Measurements from ENCODE around the gene AFF2. TPM values are rescaled to one million over a fixed set of nuclear protein-coding genes. Genes with fewer than 3 reads are reported as not detected.

AFF2 gene
- total and polyA plus RNA-seq, 7 donors: 0.01 to 0.32 (median 0.11) TPM; not detected in 1

DNA sequence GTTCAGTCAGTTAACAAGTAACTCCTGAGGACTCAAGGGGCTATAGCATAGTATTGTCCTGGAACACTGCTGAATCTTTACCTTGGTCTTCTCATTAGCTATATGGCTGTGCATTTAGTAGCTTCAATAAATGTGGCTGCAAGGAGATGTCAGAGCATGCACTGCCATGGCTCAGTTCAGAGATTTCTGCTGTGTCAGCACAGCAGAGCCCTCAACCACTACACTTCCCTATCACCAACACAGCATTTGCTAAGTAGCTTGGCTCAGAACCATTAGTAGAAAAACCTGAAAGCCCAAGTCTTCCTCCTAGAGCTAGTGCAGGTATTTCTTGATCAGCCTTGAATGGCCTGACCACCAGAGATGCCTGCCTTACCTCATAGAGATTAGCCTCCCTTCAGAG, 538.6 kb downstream of the AFF2 start:
- H3K27ac ChIP-seq: no peak overlapping the region
- H3K4me1 ChIP-seq: no peaks in the 10 kb centered on the region
- no peak for DNase-seq
- H3K36me3 ChIP-seq (ENCODE audit: insufficient read depth in 1 of 2, low read depth in 1 of 2): no peaks in the 10 kb centered on the region
- no peaks in the 10 kb centered on the region for H3K27me3 ChIP-seq (ENCODE audit: insufficient read depth in 3 of 3, low read length in 2 of 3)
- TF ChIP-seq, protein P1, sequence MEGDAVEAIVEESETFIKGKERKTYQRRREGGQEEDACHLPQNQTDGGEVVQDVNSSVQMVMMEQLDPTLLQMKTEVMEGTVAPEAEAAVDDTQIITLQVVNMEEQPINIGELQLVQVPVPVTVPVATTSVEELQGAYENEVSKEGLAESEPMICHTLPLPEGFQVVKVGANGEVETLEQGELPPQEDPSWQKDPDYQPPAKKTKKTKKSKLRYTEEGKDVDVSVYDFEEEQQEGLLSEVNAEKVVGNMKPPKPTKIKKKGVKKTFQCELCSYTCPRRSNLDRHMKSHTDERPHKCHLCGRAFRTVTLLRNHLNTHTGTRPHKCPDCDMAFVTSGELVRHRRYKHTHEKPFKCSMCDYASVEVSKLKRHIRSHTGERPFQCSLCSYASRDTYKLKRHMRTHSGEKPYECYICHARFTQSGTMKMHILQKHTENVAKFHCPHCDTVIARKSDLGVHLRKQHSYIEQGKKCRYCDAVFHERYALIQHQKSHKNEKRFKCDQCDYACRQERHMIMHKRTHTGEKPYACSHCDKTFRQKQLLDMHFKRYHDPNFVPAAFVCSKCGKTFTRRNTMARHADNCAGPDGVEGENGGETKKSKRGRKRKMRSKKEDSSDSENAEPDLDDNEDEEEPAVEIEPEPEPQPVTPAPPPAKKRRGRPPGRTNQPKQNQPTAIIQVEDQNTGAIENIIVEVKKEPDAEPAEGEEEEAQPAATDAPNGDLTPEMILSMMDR (IDR thresholded peaks at IDR 0.05): no peak
- intact Hi-C loops (cut with DNase I): no loop called here
- H3K9me3 ChIP-seq: no peaks in the 10 kb centered on the region
- H3K4me3 ChIP-seq: no peak overlapping the region
- no peak for ATAC-seq

DNA sequence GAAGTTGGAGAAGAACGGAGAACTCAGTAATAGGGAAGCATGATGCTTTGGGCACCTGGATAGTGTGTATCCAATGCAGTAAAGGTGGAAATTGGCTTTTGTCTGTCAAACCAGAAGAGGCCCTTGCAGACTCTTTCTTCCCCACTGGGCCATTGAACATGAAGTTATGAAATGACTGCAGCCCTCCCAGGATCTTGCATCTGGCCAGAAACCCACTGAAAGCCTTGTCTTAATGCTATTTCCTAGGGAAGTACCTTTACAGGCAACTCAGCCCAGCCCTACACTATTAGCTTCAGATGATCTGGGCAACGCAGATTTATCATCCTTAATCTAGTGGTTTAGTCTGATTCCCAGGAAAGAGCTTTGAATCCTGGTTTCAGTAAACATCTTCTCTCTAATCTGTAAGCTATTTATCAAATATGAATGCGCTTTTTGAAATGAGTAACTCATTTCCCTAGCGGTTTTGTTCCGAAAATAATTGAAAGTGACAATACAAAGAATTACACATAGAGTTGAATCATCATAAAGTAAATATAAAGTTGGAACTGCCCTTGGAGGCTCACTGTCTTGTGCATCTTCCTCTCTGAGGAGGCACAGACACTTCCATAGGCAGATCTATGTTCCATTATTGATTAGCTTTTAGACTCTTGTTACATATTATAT, 540.6 kb downstream of the AFF2 start:
- intact Hi-C loops (cut with DNase I): no loop called here
- Histone ChIP-seq H3K27ac (no peak overlapping the region), H3K9me3 (no peaks in the 10 kb centered on the region), H3K36me3 (ENCODE audit: insufficient read depth in 1 of 2, low read depth in 1 of 2) (no peaks in the 10 kb centered on the region), H3K4me3 (no peak overlapping the region), H3K27me3 (ENCODE audit: insufficient read depth in 3 of 3, low read length in 2 of 3) (no peaks in the 10 kb centered on the region), H3K4me1 (no peaks in the 10 kb centered on the region)
- TF ChIP-seq, protein P1 (IDR thresholded peaks at IDR 0.05): no peak
- ATAC-seq: no peak
- WGBS, 3 donors: 71 to 85% (median 81%) methylated on average over 5 of the region's 5 CpGs
- DNase-seq: no peak

DNA sequence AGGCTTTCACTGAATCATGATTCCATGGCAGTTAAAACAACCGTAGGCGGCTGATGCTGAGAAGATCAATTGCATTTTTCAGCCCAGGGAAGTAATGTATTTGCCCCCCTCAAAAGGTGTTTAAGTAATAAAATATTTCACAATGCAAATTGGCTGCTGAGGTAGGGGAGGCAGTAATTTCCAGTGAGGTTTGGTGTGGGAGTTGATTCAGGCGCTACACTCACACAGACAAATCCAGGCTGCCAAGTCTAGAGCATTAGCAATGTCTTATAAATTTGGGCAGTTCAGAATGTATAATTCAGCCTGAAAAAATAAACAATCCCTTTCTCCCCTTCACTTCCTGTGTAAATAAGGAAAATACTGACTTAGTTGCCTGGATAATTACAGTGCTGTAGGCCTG, 543.0 kb downstream of the AFF2 start:
- no peaks in the 10 kb centered on the region for H3K9me3 ChIP-seq
- H3K36me3 ChIP-seq (ENCODE audit: insufficient read depth in 1 of 2, low read depth in 1 of 2): no peaks in the 10 kb centered on the region
- no peak overlapping the region for H3K4me3 ChIP-seq
- no peaks in the 10 kb centered on the region for H3K4me1 ChIP-seq
- intact Hi-C loops (cut with DNase I): no loop called here
- WGBS, 3 donors: 75 to 89% (median 76%) methylated on average over 3 of the region's 3 CpGs
- DNase-seq (no peak), ATAC-seq (no peak)
- H3K27ac ChIP-seq: no peak overlapping the region
- no peaks in the 10 kb centered on the region for H3K27me3 ChIP-seq (ENCODE audit: insufficient read depth in 3 of 3, low read length in 2 of 3)
- TF ChIP-seq, protein P1 (IDR thresholded peaks at IDR 0.05): no peak

DNA sequence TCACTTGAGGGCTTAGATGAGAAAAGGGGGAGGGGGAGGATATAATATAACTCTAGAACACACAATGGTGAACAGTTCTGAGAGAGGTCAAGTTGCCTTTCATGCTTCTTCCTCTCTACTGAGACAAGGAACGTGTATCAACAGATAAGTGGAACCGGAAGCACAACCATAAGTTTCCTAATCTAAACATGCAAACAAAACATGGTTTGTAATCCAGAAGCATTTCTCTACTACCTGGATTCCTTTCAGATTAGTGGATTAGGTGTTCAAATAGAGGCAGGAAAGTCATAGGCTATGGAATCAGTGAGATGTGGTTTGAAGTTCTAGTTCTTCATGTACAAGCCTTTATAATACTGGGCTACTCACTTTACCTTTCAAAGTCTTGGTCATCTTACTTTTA, 544.1 kb downstream of the AFF2 start:
- Histone ChIP-seq H3K9me3 (no peaks in the 10 kb centered on the region), H3K27ac (no peak overlapping the region), H3K36me3 (ENCODE audit: insufficient read depth in 1 of 2, low read depth in 1 of 2) (no peaks in the 10 kb centered on the region), H3K4me3 (no peak overlapping the region), H3K4me1 (no peaks in the 10 kb centered on the region), H3K27me3 (ENCODE audit: insufficient read depth in 3 of 3, low read length in 2 of 3) (no peaks in the 10 kb centered on the region)
- DNase-seq (no peak), ATAC-seq (no peak)
- TF ChIP-seq, protein P1 (IDR thresholded peaks at IDR 0.05): no peak
- 67 to 100% (median 87%) methylated on average over 2 of the region's 2 CpGs for WGBS, 3 donors
- intact Hi-C loops (cut with DNase I): no loop called here

DNA sequence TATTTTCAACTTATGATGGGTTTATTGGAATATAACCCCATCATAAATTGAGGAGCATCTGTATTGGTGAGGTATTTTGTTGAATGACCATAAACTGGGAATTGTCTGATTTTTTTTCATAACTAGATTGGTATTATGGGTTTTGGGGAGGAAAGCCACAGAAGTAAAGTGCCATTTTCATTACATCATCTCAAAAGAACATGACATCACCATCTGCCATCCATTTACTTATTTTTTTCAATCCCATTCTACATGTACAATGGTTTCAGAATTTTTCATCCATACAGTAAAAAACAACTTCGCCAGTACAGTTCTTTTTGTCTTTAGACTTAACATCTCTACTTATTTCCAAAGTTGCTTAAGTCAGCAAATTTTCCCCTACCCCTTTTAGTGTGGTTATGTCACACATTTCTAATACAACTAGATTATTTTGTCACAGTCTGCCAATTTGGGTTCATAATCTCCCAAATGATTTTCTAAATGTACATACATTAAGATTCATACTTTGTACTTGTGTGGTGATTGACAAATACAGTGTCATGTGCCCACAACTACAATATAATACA, 545.3 kb downstream of the AFF2 start:
- Histone ChIP-seq H3K4me1 (no peaks in the 10 kb centered on the region), H3K36me3 (ENCODE audit: insufficient read depth in 1 of 2, low read depth in 1 of 2) (no peaks in the 10 kb centered on the region), H3K27ac (no peak overlapping the region), H3K4me3 (no peak overlapping the region), H3K9me3 (no peaks in the 10 kb centered on the region), H3K27me3 (ENCODE audit: insufficient read depth in 3 of 3, low read length in 2 of 3) (no peaks in the 10 kb centered on the region)
- 56 to 96% (median 85%) methylated on average over 1 of the region's 1 CpG for WGBS, 3 donors
- intact Hi-C loops (cut with DNase I): no loop called here
- TF ChIP-seq, protein P1 (IDR thresholded peaks at IDR 0.05): no peak
- ATAC-seq (no peak), DNase-seq (no peak)

All from psoas muscle (tissue), 8 donors.